Nucleus accumbens (tissue), 56 donors: ENCODE measurements around the gene KRT17.
"Not testable (repeated sequence)": the region's sequence is repeated elsewhere in the genome, so short reads cannot be mapped to it uniquely, and the experiment has no call there.

Experiments
- DNase-seq, 56 donors: peaks; one replicate each; lab custom pipeline; 2025; lab: John Stamatoyannopoulos, UW

Gene KRT17

GRCh38 chr17:41654678-41655607 lies 30.6 kb upstream of the KRT17 start:
- no peak for DNase-seq

GRCh38 chr17:41653892-41654677 lies 29.7 kb upstream of the KRT17 start:
- DNase-seq, result no peak

GRCh38 chr17:41653421-41653820 lies 29.0 kb upstream of the KRT17 start:
- no peak for DNase-seq

- no peak for DNase-seq
These were observed 28.1 kb upstream of the KRT17 start for GRCh38 chr17:41652461-41652970.

- DNase-seq, result peak in 21 of 56 donors; percentile 1 to 62 (median 31)
These were observed 27.5 kb upstream of the KRT17 start for GRCh38 chr17:41651625-41652460.

- no peak for DNase-seq
These were observed 26.6 kb upstream of the KRT17 start for GRCh38 chr17:41650794-41651624.

- DNase-seq, result no peak
These were observed 25.6 kb upstream of the KRT17 start for GRCh38 chr17:41649923-41650519.

- DNase-seq, result peak in 50 of 56 donors; percentile 10 to 85 (median 57)
These were observed 24.2 kb upstream of the KRT17 start for GRCh38 chr17:41648411-41649195.

- peak in 52 of 56 donors; percentile 26 to 94 (median 68) for DNase-seq
These were observed 23.6 kb upstream of the KRT17 start for GRCh38 chr17:41647940-41648410.

- DNase-seq, result no peak
These were observed 22.9 kb upstream of the KRT17 start for GRCh38 chr17:41647038-41647813.

GRCh38 chr17:41642252-41643156 lies 18.1 kb upstream of the KRT17 start:
- peak in 1 of 56 donors; percentile 15 for DNase-seq

GRCh38 chr17:41640596-41640995 lies 16.2 kb upstream of the KRT17 start:
- DNase-seq, result not testable (repeated sequence)

GRCh38 chr17:41639492-41640473 lies 15.4 kb upstream of the KRT17 start:
- DNase-seq, result no peak

- DNase-seq, result no peak
These were observed 14.6 kb upstream of the KRT17 start for GRCh38 chr17:41638941-41639340.

GRCh38 chr17:41638194-41638593 lies 13.8 kb upstream of the KRT17 start:
- no peak for DNase-seq
